Skeletal muscle tissue (tissue), 4 donors: ENCODE results near the gene PRMT5. TPM values are rescaled to one million over a fixed set of nuclear protein-coding genes. Genes with fewer than 3 reads are reported as not detected.

Experiments used
- H3K27ac ChIP-seq: one replicate; pipeline ENCODE4 v1.7.0; 2013; ENCODE audit warnings: mild to moderate bottlenecking, low read depth, low read length, inconsistent platforms
- H3K27me3 ChIP-seq, 3 donors: one replicate each; pipeline ENCODE4 v1.7.0; 2013; ENCODE audit warnings: low read length in 3 of 3; ENCODE audit not compliant: control insufficient read depth in 3 of 3, insufficient read depth in 3 of 3
- H3K36me3 ChIP-seq, 3 donors: one replicate each; pipeline ENCODE4 v1.7.0; 2013; ENCODE audit warnings: low read length in 3 of 3; ENCODE audit not compliant: control insufficient read depth in 3 of 3, insufficient read depth in 3 of 3
- H3K4me1 ChIP-seq, 3 donors: one replicate each; pipeline ENCODE4 v1.7.0; 2013; ENCODE audit warnings: low read length in 3 of 3, mild to moderate bottlenecking in 3 of 3; ENCODE audit not compliant: control insufficient read depth in 3 of 3, insufficient read depth in 3 of 3
- H3K4me3 ChIP-seq, 3 donors: one replicate each; pipeline ENCODE4 v1.7.0; 2013; ENCODE audit warnings: low read length in 3 of 3
- H3K9ac ChIP-seq, 3 donors: one replicate each; pipeline ENCODE4 v1.7.0; 2013; ENCODE audit warnings: low read length in 3 of 3, mild to moderate bottlenecking in 3 of 3, moderate library complexity in 2 of 3, low read depth in 1 of 3
- H3K9me3 ChIP-seq, 3 donors: one replicate each; pipeline ENCODE4 v1.7.0; 2013; ENCODE audit warnings: low read length in 3 of 3; ENCODE audit not compliant: control insufficient read depth in 3 of 3
- total RNA-seq: library from RNA; depleted of rRNA; stranded (reverse); fragments of >200 nt; gene quantifications from one replicate; pipeline ENCODE4 v1.2.3, GENCODE V29; 2014
- donor health status: Osteomylitis.

PRMT5 gene
- total RNA-seq, 1 donor from 2014 or later: 60.0 TPM

DNA sequence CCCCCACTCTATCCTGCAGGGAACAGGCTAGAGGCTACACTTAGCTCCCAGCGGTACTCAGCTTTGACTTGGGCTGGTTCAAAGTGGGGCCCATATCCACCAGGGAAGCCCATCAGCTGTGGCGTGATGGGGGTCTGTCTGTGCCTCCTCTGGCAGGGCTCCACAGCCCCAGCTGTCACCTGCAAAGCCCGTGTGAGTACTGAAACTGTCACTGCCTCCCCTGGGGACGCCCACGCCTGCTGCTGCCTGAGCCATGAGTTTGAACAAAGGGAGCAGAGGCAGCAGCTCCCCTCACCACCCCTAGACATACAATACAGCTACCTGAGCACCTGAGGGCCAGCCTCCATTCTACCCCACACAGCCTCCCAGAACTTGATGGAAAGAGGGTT lies 41.2 kb downstream of the PRMT5 start:
- Histone ChIP-seq H3K4me1 (peaks cover 0 to 7% (median 4%) of the 10 kb centered on the region in 3 donors), H3K27me3 (peaks cover 7 to 31% (median 25%) of the 10 kb centered on the region in 3 donors), H3K9me3 (no peaks in the 10 kb centered on the region), H3K9ac (no peak overlapping the region), H3K4me3 (no peak overlapping the region), H3K36me3 (no peaks in the 10 kb centered on the region), H3K27ac (no peak overlapping the region)

DNA sequence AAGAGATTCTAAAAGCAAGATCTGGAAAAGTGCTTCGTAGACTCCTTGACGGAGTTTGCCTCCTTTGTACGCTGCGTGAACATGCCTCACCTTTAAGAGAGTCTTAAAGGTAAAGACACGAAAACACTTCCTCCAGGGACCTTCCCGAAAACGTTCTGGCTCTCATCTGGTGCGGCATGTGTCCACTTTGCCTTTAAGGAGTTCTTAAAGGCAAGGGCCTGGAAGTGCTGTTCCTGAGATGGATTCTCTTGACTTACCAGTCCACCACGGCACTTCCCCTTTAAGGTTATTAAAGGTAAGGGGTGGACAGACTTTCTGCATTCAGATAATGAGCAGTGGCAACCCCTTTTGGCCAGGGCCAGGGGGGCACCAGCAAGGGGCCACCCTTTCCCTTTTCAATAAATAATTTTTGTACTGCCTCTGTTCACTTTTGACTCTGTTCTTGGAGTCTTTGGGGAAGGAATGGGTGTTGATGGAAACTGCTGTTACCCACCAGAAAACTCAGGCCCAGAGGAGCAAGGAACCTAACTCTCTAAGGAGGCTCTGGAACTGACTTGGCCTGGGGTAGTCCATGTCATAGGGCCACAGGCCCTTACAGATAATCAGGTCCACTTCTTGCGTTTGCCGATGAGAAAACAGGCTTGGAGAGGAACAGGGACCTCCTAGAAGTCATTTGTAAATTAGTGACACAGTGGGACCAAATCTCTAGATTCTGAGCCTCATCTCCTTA lies 41.8 kb downstream of the PRMT5 start:
- Histone ChIP-seq H3K4me3 (peak overlapping the region; percentile 27 to 65 (median 49)), H3K4me1 (peaks cover 0 to 7% (median 6%) of the 10 kb centered on the region in 3 donors), H3K27ac (no peak overlapping the region), H3K9ac (peak overlapping the region in 2 of 3 donors; percentile 25 to 32), H3K36me3 (no peaks in the 10 kb centered on the region), H3K27me3 (peaks cover 12 to 33% (median 30%) of the 10 kb centered on the region in 3 donors), H3K9me3 (no peaks in the 10 kb centered on the region)

DNA sequence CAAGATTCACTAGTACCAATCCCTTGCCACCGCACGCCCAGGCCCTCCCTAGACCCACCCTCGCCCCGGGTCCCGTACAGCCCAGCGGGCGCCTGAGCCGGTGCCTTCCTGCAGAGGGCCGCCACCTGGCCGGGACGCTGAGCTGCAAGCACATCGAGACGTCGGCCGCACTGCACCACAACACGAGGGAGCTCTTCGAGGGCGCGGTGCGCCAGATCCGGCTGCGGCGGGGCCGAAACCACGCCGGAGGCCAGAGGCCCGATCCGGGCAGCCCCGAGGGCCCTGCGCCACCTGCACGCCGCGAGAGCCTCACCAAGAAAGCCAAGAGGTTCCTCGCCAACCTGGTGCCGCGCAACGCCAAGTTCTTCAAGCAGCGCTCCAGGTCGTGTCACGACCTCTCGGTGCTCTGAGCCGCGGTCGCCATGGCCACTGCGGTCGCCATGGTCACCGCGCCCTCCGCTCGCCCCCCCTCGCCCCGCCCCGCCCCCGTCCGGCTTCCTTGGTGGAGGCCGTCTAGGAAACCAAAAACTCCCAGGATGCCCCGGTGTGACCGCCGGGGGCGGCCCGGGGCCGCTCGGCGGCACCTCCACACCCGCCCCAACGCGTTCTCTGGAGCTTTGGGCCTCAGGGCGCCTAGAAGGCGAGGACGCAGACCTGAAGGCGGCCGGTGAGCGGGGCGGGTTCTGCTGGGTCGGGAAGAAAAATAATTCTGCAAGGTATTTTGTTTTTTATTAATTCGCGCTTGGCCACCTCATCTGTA lies 42.5 kb downstream of the PRMT5 start:
- peak overlapping the region; percentile 57 to 68 (median 65) for H3K4me3 ChIP-seq
- no peaks in the 10 kb centered on the region for H3K36me3 ChIP-seq
- H3K27ac ChIP-seq: no peak overlapping the region
- peak overlapping the region in 2 of 3 donors; percentile 32 to 60 for H3K9ac ChIP-seq
- no peaks in the 10 kb centered on the region for H3K9me3 ChIP-seq
- peaks cover 0 to 7% (median 6%) of the 10 kb centered on the region in 3 donors for H3K4me1 ChIP-seq
- peaks cover 15 to 39% (median 36%) of the 10 kb centered on the region in 3 donors for H3K27me3 ChIP-seq

DNA sequence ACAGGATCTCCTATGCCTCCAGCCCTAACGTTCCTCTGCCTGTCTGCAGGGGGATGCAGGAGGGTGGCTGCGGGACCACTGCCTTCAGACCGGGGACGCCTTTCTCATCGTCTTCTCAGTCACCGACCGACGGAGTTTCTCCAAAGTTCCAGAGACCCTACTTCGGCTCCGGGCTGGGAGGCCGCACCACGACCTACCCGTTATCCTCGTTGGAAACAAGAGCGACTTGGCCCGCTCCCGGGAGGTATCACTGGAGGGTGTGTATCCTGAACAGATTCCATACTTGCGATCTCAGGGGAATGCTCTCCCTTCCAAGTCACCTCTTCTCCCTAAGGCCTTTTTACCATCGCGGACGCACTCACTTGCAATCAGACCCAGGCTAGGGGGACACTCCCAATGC lies 43.2 kb downstream of the PRMT5 start:
- Histone ChIP-seq H3K27me3 (peaks cover 15 to 39% (median 36%) of the 10 kb centered on the region in 3 donors), H3K27ac (no peak overlapping the region), H3K4me1 (peaks cover 0 to 7% (median 6%) of the 10 kb centered on the region in 3 donors), H3K9ac (no peak overlapping the region), H3K36me3 (no peaks in the 10 kb centered on the region), H3K9me3 (no peaks in the 10 kb centered on the region), H3K4me3 (no peak overlapping the region)

DNA sequence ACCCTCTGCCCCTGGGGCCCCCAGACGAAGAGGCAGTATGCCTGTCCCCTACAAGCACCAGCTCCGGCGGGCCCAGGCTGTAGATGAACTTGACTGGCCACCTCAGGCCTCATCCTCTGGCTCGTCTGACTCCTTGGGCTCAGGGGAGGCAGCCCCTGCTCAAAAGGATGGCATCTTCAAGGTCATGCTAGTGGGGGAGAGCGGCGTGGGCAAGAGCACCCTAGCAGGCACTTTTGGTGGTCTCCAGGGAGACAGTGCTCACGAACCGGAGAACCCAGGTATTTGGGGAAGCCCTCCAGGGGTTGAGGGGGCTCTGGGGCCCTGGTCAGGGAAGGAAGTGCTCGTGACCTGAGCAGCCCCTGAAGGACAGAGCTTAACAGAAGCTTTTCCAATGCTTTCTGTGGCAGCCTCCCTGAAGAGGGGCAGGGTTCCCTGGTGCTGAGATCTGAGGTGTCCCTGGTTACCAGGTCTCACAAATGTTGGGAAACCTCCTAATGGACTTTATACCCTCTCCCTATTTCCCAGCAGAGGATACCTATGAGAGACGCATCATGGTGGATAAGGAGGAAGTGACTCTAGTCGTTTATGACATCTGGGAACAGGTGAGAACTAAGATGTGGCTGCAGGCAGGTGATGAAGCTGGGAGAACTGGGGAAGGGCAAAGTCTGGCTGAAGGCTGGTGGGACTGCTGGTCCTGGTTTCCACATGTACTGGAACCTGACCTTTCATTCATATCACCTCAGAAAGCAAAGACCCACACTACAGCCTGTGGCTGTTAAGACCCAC lies 44.2 kb downstream of the PRMT5 start:
- Histone ChIP-seq H3K27me3 (peaks cover 15 to 39% (median 36%) of the 10 kb centered on the region in 3 donors), H3K36me3 (no peaks in the 10 kb centered on the region), H3K4me3 (no peak overlapping the region), H3K4me1 (peaks cover 0 to 7% (median 6%) of the 10 kb centered on the region in 3 donors), H3K9me3 (no peaks in the 10 kb centered on the region), H3K9ac (no peak overlapping the region), H3K27ac (no peak overlapping the region)

DNA sequence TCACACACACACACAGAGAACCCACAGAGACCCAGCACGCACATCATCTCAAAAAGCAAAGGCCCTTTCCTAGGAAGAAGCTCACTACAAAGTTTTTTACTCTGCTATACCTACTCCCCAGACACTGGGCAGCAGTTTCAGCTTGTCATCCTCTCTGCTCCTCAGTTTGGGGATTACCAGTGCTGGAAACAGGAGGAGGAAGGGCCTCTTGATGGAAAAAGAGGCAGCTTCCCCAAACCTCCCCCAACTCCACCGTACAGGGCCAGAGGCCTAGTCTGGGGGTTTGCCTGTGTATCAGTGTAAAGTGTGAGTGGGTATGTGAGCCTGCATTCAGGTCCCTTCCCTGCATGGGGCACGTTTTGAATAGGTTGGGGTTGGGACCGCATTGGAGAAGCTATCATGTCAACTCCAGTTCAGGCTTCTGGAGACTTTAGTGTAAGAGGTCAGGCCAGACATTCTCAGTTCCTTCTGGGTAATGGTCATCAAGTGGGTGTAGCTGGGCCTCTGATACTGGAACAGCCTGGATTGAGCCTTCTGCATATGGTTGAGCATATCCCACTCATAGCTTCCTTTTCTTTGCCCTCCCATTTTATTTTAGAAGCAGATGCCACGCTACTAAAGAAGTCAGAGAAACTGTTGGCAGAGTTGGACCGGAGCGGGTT lies 45.0 kb downstream of the PRMT5 start:
- H3K36me3 ChIP-seq: peaks cover 0 to 3% (median 1%) of the 10 kb centered on the region in 3 donors

DNA sequence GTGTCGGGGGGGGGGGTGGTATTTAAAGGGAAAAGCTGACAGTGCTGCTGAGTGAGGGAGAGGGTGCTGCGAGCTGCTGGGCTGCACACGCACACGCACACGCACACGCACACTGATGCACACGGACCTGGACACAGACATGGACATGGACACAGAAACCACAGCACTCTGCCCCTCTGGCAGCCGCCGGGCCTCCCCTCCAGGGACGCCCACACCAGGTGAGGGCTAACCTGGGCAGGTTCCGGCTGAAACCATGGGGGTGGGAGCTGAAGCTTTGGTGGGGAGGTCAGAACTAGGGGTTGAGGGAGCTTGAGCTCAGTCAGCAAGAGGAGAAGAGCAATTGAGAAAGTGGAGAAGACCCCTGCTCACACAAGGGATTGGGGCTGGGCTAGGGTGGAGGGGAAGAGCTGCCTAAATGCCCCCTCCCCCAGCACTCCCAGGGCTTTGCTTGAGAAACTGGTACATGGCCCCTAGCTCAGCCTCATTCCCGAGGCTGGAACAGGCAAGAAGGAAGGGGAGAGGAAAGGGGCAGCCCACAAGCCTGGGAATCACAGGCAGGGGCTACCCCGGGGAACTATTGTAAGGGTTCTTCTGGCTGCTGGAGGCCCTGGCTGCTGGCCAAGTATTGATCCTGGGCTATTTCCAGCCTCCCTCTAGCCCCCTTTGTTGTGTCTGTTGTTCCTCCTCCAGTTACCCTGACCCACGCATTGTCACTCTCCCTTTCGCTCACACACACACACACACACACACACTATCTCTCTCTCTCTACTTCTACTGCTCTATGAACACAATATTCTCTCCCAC lies 45.8 kb downstream of the PRMT5 start, which contains the start of gene REM2:
Gene REM2, plus strand, starts transcription at position 50 of the 804 bp plus-strand sequence. Its CDS starts 66 bp downstream, at position 116.
- no peaks in the 10 kb centered on the region for H3K9me3 ChIP-seq
- H3K36me3 ChIP-seq: peaks cover 6 to 10% (median 8%) of the 10 kb centered on the region in 3 donors
- H3K4me1 ChIP-seq: peaks cover 0 to 7% (median 6%) of the 10 kb centered on the region in 3 donors
- no peak within 1 kb of the TSS for H3K27ac ChIP-seq
- peak within 1 kb of the TSS in 1 of 3 donors; percentile 8 for H3K9ac ChIP-seq
- peaks cover 15 to 39% (median 36%) of the 10 kb centered on the region in 3 donors for H3K27me3 ChIP-seq
- no peak within 1 kb of the TSS for H3K4me3 ChIP-seq

More for the DNA sequence above, 45.0 kb downstream of the PRMT5 start:
- Histone ChIP-seq H3K4me3 (no peak overlapping the region), H3K4me1 (peaks cover 0 to 7% (median 6%) of the 10 kb centered on the region in 3 donors), H3K9me3 (no peaks in the 10 kb centered on the region), H3K27ac (no peak overlapping the region), H3K27me3 (peaks cover 15 to 39% (median 36%) of the 10 kb centered on the region in 3 donors), H3K9ac (no peak overlapping the region)

DNA sequence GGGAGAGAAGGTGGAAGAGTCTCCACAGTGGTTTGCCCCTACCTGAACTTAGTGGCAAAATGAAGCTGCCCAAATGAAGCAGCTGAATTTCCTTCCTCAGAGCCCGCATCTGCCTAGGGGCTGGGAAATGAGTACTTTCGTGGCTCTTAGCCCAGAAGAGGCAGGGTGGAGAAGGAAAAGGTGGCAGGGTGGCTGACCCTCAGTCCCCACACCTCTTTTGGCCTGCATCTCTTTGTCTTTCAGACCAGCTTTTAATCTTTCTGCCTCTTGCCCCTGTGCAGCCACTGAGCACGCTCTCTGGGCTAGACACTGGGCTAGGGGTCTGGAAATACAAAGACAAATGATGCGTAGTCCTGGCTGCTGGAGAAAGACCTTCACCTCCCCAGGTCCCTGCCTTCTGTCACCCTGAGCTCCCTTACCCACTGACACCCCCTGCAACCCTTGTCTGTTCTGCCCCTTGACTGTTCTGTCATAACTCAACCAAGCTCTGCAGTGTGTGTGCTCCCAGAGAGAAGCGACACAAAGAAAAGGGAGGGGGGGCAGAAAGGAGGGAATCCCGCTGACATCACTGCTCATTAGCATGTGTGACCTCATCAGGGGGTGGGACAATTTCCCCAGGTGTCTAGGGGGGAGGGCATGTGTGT lies 46.5 kb downstream of the PRMT5 start:
- Histone ChIP-seq H3K4me3 (no peak overlapping the region), H3K9me3 (no peaks in the 10 kb centered on the region), H3K27ac (no peak overlapping the region), H3K4me1 (peaks cover 0 to 7% (median 6%) of the 10 kb centered on the region in 3 donors), H3K9ac (peak overlapping the region in 1 of 3 donors; percentile 8), H3K36me3 (peaks cover 11 to 17% (median 16%) of the 10 kb centered on the region in 3 donors), H3K27me3 (peaks cover 15 to 36% (median 33%) of the 10 kb centered on the region in 3 donors)
